T-helper 22 cell (primary cell): ENCODE results near the gene RNU2-63P.
"Not testable (repeated sequence)": the region's sequence is repeated elsewhere in the genome, so short reads cannot be mapped to it uniquely, and the experiment has no call there.

Experiments
- DNase-seq: peaks from one replicate; pipeline ENCODE4 v3.0.0-alpha.2; 2020; ENCODE audit warnings: low read depth

Gene RNU2-63P

GRCh38 chr2:88028931-88029330, 12.6 kb upstream of the RNU2-63P start:
- no peak for DNase-seq

GRCh38 chr2:88027697-88028389, 11.5 kb upstream of the RNU2-63P start:
- no peak for DNase-seq

DNA sequence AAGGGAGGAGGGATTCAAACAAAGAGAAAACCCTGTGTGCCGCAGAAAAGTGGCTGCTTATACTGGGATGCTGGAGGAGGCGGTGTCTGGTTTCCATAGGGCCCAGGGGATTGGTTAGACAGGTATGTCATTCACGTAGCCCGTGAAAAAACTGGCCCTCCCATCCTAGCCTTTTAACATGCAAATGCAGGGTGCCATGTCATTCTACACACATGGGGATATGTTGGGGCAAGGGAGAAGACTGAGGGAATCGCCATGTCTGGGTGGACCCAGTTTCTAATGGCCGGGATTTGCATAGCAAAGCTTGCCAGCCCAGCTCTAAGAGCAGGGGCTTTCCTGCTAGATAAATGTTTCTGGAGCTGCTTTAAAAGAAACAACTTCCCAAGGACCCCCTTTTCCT, 8.2 kb upstream of the RNU2-63P start:
- no peak for DNase-seq

DNA sequence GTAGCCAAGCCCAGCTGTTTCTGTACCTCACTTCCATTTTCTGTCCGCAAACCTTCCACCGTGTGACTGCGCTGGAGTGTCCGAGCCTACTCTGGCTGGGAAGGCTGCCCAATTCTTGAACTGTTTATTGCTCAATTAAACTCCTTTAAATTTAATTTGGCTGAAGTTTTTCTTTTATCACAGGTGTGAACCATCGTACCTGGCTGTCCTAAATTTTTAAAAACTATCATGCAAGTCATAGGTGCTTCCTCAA, 6.2 kb upstream of the RNU2-63P start:
- DNase-seq: no peak

DNA sequence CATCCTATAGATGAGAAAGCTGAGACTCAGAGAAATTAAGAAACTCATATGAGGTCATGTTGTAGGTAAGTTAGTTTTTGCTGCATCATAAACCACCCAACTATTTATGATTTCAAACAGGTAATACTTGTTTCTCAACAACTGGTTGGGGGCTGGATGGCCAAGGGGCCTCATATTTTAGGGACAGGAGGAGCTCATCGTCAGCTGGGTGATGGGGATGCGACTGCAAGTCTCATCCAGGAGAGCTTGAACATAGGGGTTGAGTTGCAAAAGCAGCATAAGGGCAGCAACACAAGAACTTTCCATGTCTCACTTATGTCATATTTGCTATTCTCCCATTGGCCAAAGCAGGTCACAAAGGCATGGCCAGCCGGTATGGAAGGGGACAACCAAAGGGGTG, 3.6 kb upstream of the RNU2-63P start:
- DNase-seq: no peak

DNA sequence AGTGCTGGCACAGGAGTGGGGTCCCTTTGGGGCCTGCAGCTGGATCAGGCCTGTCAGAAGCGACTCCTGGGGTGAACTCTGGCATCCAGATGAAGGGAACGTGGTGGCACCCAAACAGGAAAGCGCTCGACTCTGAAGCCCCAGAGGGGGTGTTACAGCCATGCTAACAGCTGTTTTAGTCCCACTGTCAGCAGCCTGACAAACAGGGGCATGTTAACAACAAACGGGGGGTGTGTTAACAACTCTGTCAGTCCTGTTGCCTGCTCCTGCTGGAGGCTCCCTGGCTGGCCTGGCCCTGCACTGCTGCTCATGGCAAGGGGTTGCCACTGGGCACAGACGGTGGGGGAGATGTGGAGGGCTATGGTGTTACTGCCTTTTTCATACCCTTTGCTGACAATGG, 2.6 kb upstream of the RNU2-63P start:
- DNase-seq: no peak

GRCh38 chr2:88018077-88018805, 1.9 kb upstream of the RNU2-63P start:
- not testable (repeated sequence) for DNase-seq

- DNase-seq: not testable (repeated sequence)
Measured at GRCh38 chr2:88017780-88018038, 1.4 kb upstream of the RNU2-63P start.

GRCh38 chr2:88016960-88017779, 823 bp upstream of the RNU2-63P start:
- DNase-seq: peak; percentile 43

DNA sequence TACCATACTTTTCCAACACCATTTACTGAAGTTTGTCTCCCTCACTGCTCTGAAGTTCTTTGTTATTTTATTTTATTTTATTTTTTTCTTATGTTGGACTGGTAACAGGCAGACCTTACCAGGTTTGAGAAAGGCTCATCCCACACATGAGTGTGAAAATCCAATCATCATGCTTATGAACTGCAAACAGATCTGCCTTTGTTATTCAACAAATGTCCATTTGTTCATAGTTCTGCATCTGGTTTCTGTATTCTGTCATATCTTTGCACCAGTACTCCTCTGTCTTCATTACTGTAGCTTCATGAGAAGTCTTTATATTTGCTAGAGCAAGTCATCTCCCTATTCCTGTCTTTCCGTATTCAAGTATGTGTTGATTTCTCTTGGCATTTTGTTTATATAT, 5.3 kb downstream of the RNU2-63P start:
- DNase-seq: no peak

- DNase-seq: no peak
Measured at GRCh38 chr2:88010136-88010535, 6.2 kb downstream of the RNU2-63P start.

DNA sequence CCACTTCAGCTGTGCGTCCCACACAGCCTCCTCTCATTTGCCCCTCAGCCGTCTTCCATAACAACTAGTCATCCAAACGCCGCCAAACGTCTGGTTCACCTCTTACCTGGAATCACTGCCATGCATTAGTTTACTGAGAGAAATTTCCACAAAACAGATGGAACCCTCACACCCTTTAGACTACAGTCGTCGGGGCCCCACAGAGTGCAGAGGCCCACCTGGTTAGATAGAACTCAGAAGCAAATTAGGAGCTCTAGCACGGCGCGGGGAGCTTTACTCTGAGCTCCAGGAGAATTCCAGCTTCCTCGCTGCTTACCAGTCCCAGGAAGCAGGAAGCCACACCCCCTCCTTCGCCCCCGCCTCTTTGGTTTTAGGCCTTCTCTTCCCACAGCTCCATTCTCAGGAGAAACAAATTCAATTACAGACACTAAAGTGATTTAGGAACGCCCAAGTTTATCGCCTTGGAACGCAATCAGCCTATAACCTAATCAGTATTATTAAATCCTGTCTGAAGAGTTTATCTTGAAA, 9.4 kb downstream of the RNU2-63P start:
- no peak for DNase-seq

GRCh38 chr2:88005776-88006175, 10.6 kb downstream of the RNU2-63P start:
- no peak for DNase-seq

DNA sequence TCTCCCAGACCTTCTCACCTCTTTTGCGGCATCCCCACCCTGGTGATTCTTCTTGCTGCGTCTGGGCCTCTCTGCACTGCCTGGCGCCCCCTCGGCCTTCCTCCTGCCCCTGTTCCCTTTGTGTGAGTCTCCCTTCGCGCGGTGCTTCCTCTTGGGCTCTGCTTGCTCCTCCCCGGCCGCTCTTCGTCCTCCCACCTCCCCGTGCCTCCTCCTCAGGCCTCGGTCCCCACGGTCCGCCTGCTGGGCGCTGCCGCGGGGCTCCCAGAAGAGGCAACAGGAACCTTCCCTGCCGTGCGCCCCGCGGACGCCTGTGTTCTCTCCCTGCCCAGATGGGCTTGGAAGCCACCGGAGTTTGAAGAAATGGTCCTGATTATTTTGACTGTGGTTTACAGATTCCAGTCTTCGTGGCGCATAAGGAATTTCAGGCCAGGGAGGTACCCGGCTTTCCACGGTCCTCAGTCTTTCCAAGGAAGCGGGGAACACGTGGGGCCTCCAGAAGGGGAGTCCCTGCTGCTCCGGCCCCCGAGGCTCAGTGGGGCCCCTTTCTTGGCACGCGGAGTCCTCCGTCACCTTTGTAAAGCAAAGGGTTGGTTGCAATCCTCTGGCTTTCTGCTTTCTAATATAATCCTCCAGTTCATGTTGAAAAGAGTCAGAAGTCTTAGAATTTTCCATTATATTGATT, 13.1 kb downstream of the RNU2-63P start:
- no peak for DNase-seq

DNA sequence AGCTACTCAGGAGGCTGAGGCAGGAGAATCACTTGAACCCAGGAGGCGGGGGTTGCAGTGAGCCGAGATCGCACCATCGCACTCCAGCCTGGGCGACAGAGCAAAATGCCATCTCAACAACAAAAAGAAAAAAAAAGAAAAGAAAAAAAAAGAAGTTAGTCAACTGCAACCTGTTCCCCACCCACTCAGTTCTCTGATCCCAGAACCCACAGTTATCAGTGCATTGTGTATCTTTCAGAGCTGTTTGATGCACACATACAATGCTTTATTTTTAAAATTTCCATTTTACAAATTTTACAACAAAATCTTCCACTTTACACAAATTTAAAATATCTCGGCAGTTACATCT, 14.0 kb downstream of the RNU2-63P start:
- DNase-seq: no peak

GRCh38 chr2:88000474-88000873, 15.9 kb downstream of the RNU2-63P start:
- not testable (repeated sequence) for DNase-seq

- no peak for DNase-seq
Measured at GRCh38 chr2:87996570-87996969, 19.8 kb downstream of the RNU2-63P start.

DNA sequence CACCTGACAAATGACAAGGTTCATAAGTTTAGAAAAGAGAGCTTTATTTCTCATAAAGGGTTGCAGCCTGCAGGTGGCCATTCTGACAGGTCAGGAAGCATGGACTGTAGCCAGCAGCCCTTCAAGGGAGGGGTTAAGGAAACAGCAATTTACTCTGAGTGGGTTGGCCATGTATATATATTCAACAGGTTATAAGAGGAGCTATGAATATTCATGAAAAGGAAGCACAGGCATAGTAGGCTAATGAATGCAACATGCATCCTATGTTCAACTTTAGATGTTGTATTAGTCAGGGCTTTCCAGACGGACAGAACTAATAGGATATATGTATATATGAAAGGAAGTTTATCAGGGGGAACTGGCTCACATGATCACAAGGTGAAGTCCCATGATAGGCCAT, 20.6 kb downstream of the RNU2-63P start:
- no peak for DNase-seq

DNA sequence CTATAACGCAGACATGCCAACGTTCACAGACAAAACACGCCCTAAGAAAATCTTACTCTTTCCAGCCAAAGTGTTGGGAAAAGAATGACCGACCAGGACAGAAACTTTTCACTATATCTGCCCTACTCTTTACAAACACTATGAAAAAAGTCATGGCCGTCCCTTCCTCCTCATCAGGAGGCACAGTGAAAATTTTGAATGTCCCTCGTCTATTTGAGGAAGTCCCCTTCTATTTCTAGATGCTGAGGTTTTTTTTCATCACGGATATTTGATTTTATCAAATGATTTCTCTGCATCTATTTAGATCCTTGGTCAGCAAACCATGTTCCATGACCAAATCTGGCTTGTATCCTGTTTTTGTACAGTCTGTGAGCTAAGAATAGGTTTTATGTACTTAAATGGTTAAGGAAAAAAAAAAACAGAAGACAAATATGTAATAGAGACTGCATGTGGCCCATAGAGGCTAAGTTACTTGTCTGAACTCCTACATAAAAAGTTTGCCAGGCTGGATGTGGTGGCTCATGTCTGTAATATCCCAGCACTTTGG, 22.0 kb downstream of the RNU2-63P start:
- not testable (repeated sequence) for DNase-seq

- DNase-seq: not testable (repeated sequence)
Measured at GRCh38 chr2:87992569-87992968, 23.8 kb downstream of the RNU2-63P start.

DNA sequence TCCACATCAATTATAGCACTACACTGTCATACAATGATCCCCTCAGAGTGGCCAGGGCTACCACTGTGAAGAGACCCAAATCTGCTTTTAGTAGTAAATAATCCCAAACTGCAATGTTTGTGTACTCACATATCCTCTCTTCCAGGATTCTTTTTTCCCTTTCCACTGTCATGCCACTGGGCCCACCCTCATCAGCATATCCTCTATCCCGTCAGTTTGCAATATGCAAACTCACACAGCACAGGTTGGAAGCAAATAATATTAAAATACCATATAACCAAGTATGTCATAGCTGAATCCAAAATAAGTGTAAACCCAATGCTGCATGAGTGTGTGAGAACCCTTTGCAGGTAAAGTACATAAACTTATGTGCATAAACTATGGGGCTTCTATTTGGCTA, 28.9 kb downstream of the RNU2-63P start:
- not testable (repeated sequence) for DNase-seq

DNA sequence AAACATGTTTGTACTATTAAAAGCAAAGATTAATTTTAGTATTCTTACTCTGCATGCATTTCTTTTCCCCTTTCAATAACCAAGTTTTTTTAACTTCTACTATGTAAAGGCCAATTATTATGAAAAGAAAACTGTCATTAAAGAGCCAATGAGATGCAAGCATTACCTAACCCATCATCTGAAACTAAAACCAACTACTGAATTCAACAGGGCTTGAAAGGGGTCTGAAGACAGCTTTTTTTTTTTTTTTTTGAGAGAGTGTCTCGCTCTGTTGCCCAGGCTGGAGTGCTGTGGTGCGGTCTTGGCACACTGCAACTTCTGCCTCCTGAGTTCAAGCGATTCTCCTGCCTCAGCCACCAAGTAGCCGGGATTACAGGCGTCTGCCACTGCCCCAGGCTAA, 30.4 kb downstream of the RNU2-63P start:
- DNase-seq: not testable (repeated sequence)
